Kidney epithelial cell (primary cell): Measurements from ENCODE around the gene SLC6A7. TPM values are rescaled to one million over a fixed set of nuclear protein-coding genes. Genes with fewer than 3 reads are reported as not detected.

Experiments
- DNase-seq: peaks from one replicate; pipeline ENCODE4 v3.0.0-alpha.2; 2010; ENCODE audit warnings: low read depth
- H3K27me3 ChIP-seq: 2 replicates; pipeline ENCODE4 v1.6.0; 2011; ENCODE audit warnings: low read length; ENCODE audit not compliant: control insufficient read depth, insufficient read depth
- H3K36me3 ChIP-seq: 2 replicates; pipeline ENCODE4 v1.5.1; 2011; ENCODE audit warnings: low read length; ENCODE audit not compliant: control insufficient read depth, insufficient read depth
- H3K4me3 ChIP-seq: 2 replicates; pipeline ENCODE4 v1.5.1; 2011; ENCODE audit warnings: low read depth, mild to moderate bottlenecking, control low read depth, low read length
- CTCF ChIP-seq: IDR thresholded peaks from 2 replicates; pipeline ENCODE4 v1.5.1; 2011; ENCODE audit warnings: mild to moderate bottlenecking, moderate library complexity, low read length, control low read depth, inconsistent platforms; ENCODE audit not compliant: insufficient read depth, poor library complexity, severe bottlenecking
- total RNA-seq: library from RNA; depleted of rRNA; stranded (reverse); fragments of >200 nt; gene quantifications from 2 replicates; pipeline ENCODE4 v1.2.3, GENCODE V29; 2015

SLC6A7 gene
- total RNA-seq, 1 donor from 2014 or later, result not detected

DNA sequence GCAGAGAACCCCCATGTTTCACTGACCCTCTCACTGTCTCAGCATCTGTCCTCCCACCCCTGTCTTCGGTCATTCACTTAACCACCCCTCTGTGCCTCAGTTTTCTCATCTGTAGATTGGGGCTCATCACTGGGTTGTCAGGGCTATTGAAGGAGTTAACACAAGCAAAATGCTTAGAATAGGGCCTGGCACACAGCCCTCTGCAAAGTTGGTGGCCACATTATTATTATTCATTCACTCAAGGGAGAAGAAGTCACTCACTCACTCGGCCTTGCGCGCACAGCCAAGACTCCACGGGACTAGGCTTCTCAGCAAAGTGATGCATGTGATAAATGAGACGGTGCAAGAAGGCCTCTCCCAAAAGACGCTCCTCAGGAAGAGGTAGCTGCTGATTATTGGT lies 42.2 kb upstream of the SLC6A7 start:
- Histone ChIP-seq H3K36me3 (no peaks in the 10 kb centered on the region), H3K27me3 (no peaks in the 10 kb centered on the region), H3K4me3 (no peak overlapping the region)
- TF ChIP-seq CTCF, result no peak
- DNase-seq, result no peak

DNA sequence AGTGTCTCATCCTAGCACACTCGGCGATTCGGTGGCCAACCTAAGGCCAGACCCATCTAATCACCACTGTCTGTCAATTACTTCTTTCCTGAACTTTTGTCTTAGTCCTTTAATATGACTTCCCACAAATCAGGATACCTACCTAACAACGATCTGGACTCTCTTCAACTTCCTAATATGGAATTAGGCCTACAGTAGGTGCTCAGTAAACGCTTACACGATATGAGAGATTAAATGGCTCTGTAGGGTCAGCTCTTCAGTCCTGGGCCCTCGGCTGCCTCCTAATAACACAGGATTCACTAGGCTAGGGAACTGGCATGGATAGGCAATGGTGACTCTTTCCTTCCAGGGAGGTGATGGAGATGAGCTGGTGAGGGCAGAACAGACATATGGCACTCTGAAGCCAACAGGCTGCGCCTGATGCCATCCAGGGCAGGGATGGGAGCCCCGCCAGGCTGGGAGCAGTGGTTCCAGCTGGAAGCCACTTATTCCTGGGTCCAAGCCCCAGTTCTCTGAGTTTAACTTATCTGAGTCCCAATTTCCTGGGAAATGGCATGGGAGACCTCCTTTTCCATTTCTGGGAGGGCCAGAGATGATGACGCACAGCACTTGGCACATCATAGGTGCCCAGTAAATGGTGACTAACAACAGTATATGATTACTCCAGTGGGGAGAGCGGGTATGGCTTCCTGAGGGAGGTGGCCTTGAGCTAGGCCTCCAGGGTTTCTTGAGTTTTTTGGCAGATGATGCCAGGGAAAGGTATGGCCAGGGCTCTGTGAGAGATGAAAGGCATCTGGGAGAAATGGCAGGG lies 41.5 kb upstream of the SLC6A7 start:
- H3K36me3 ChIP-seq, result no peaks in the 10 kb centered on the region
- H3K4me3 ChIP-seq, result no peak overlapping the region
- TF ChIP-seq CTCF, result no peak
- no peaks in the 10 kb centered on the region for H3K27me3 ChIP-seq
- no peak for DNase-seq

GRCh38 chr5:150149618-150150017 lies 40.2 kb upstream of the SLC6A7 start:
- TF ChIP-seq CTCF, result no peak
- Histone ChIP-seq H3K27me3 (no peaks in the 10 kb centered on the region), H3K4me3 (no peak overlapping the region), H3K36me3 (no peaks in the 10 kb centered on the region)
- DNase-seq, result no peak

GRCh38 chr5:150152636-150153462 lies 37.0 kb upstream of the SLC6A7 start:
- no peak for DNase-seq
- Histone ChIP-seq H3K27me3 (no peaks in the 10 kb centered on the region), H3K36me3 (no peaks in the 10 kb centered on the region), H3K4me3 (no peak overlapping the region)
- no peak for TF ChIP-seq CTCF

GRCh38 chr5:150153483-150153882 lies 36.4 kb upstream of the SLC6A7 start:
- no peak overlapping the region for H3K4me3 ChIP-seq
- TF ChIP-seq CTCF, result no peak

More at GRCh38 chr5:150153483-150153882, 36.4 kb upstream of the SLC6A7 start:
- H3K27me3 ChIP-seq, result no peaks in the 10 kb centered on the region
- H3K36me3 ChIP-seq, result no peaks in the 10 kb centered on the region
- no peak for DNase-seq
